GM11168 (cell line): ENCODE results near the gene OR52I1.

Experiments
- in situ Hi-C: fragments of 300-500 bp; cut with MboI; formaldehyde crosslinking; loops from one replicate; pipeline ENCODE4 v1.12.0; 2022; ENCODE audit warnings: low sequenced_read_pairs; ENCODE audit not compliant: unreplicated experiment

The OR52I1 gene

GRCh38 chr11:4610258-4610935 is 16.6 kb downstream of the OR52I1 start:
- in situ Hi-C loops, result no loop called here

- in situ Hi-C loops, result no loop called here
These were observed 18.1 kb downstream of the OR52I1 start for GRCh38 chr11:4611986-4612385.

- in situ Hi-C loops, result no loop called here
These were observed 22.1 kb downstream of the OR52I1 start for GRCh38 chr11:4615856-4616444.

- in situ Hi-C loops, result no loop called here
These were observed 25.7 kb downstream of the OR52I1 start for GRCh38 chr11:4619514-4619913.

GRCh38 chr11:4626207-4627099 is 32.6 kb downstream of the OR52I1 start:
- in situ Hi-C loops, result loop anchor here (25.0 kb wide), 1 partner anchor 211 kb away; the partner anchor contains the start of gene OR51S1

- in situ Hi-C loops, result loop anchor here (25.0 kb wide), 1 partner anchor 201 kb away; the partner anchor contains the start of gene OR51S1
These were observed 42.3 kb downstream of the OR52I1 start for GRCh38 chr11:4636136-4636535.

- in situ Hi-C loops, result loop anchor here (25.0 kb wide), 1 partner anchor 200 kb away; the partner anchor contains the start of gene OR51S1
These were observed 43.3 kb downstream of the OR52I1 start, which contains the start of gene OR51D1 for GRCh38 chr11:4636962-4637661. Gene OR51D1, plus strand, starts transcription at chr11:4637477. Its CDS starts 2,314 bp downstream, at chr11:4639791.

- in situ Hi-C loops, result loop anchor here (25.0 kb wide), 1 partner anchor 200 kb away; the partner anchor contains the start of gene OR51S1
These were observed 43.8 kb downstream of the OR52I1 start for GRCh38 chr11:4637662-4638047.

GRCh38 chr11:4639931-4640330 is 46.1 kb downstream of the OR52I1 start:
- in situ Hi-C loops, result loop anchor here (5.0 to 25.0 kb wide), 2 partner anchors 197 to 372 kb away; partner anchors contain the start of gene OR51S1

- in situ Hi-C loops, result loop anchor here (5.0 to 25.0 kb wide), 2 partner anchors 196 to 371 kb away; partner anchors contain the start of gene OR51S1
These were observed 47.7 kb downstream of the OR52I1 start for GRCh38 chr11:4641501-4641900.

- in situ Hi-C loops, result loop anchor here (5.0 to 25.0 kb wide), 2 partner anchors 195 to 370 kb away; partner anchors contain the start of gene OR51S1
These were observed 48.2 kb downstream of the OR52I1 start for GRCh38 chr11:4642043-4642442.

GRCh38 chr11:4643076-4643475 is 49.2 kb downstream of the OR52I1 start:
- in situ Hi-C loops, result loop anchor here (5.0 to 25.0 kb wide), 2 partner anchors 194 to 369 kb away; partner anchors contain the start of gene OR51S1

GRCh38 chr11:4643682-4644081 is 49.8 kb downstream of the OR52I1 start, which contains the start of gene OR51E1:
Gene OR51E1, plus strand, starts transcription at chr11:4643982. Its CDS starts 8,545 bp downstream, at chr11:4652527.
- in situ Hi-C loops, result loop anchor here (5.0 to 25.0 kb wide), 2 partner anchors 194 to 369 kb away; partner anchors contain the start of gene OR51S1

- in situ Hi-C loops, result loop anchor here (5.0 to 25.0 kb wide), 2 partner anchors 193 to 368 kb away; partner anchors contain the start of gene OR51S1
These were observed 50.4 kb downstream of the OR52I1 start for GRCh38 chr11:4644233-4644632.
